Fibroblast of peridontal ligament (primary cell): ENCODE data around the gene TGFB1I1.
A peak's percentile ranks its signal among the peaks of the same experiment; 100 is the strongest.
"Not testable (repeated sequence)": the region's sequence is repeated elsewhere in the genome, so short reads cannot be mapped to it uniquely, and the experiment has no call there.

Experiments
- DNase-seq: peaks from one replicate; pipeline ENCODE4 v3.0.0-alpha.2; 2010; ENCODE audit errors: extremely low read depth

Gene TGFB1I1

GRCh38 chr16:31471241-31471874 lies 594 bp upstream of the TGFB1I1 start:
- DNase-seq: peak; percentile 20

GRCh38 chr16:31472709-31473203 lies 804 bp downstream of the TGFB1I1 start:
- DNase-seq: peak; percentile 87

- DNase-seq: no peak
Observed at GRCh38 chr16:31473264-31473984, 1.5 kb downstream of the TGFB1I1 start.

- DNase-seq: peak; percentile 75
Observed at GRCh38 chr16:31474173-31474714, 2.3 kb downstream of the TGFB1I1 start.

- DNase-seq: no peak
Observed at GRCh38 chr16:31474773-31475738, 3.1 kb downstream of the TGFB1I1 start.

GRCh38 chr16:31475946-31476302 lies 4.0 kb downstream of the TGFB1I1 start:
- no peak for DNase-seq

- no peak for DNase-seq
Observed at GRCh38 chr16:31476303-31477219, 4.6 kb downstream of the TGFB1I1 start.

GRCh38 chr16:31477220-31478216 lies 5.6 kb downstream of the TGFB1I1 start:
- DNase-seq: no peak

- DNase-seq: no peak
Observed at GRCh38 chr16:31478956-31479355, 7.0 kb downstream of the TGFB1I1 start.

- DNase-seq: no peak
Observed at GRCh38 chr16:31479751-31480150, 7.8 kb downstream of the TGFB1I1 start.

- no peak for DNase-seq
Observed at GRCh38 chr16:31480851-31481536, 9.0 kb downstream of the TGFB1I1 start.

- no peak for DNase-seq
Observed at GRCh38 chr16:31483081-31483480, 11.1 kb downstream of the TGFB1I1 start, which contains the start of gene SLC5A2. Gene SLC5A2 (plus strand): TSS chr16:31483123. CDS start chr16:31483137, 14 bp downstream.

- not testable (repeated sequence) for DNase-seq
Observed at GRCh38 chr16:31484048-31484447, 12.1 kb downstream of the TGFB1I1 start.

- DNase-seq: no peak
Observed at GRCh38 chr16:31484491-31485171, 12.7 kb downstream of the TGFB1I1 start.

- DNase-seq: no peak
Observed at GRCh38 chr16:31485571-31485970, 13.6 kb downstream of the TGFB1I1 start.

- no peak for DNase-seq
Observed at GRCh38 chr16:31486045-31486444, 14.1 kb downstream of the TGFB1I1 start.

- DNase-seq: no peak
Observed at GRCh38 chr16:31487071-31487719, 15.2 kb downstream of the TGFB1I1 start.
